Measurements from ENCODE around the gene RRM1.
"Not testable (repeated sequence)": the region's sequence is repeated elsewhere in the genome, so short reads cannot be mapped to it uniquely, and the experiment has no call there.

Gene RRM1

GRCh38 chr11:4146070-4146771 is 51.6 kb downstream of the RRM1 start:
- no peak for DNase-seq

- no peak for DNase-seq
Measured at GRCh38 chr11:4146772-4147098, 52.1 kb downstream of the RRM1 start.

- DNase-seq, result no peak
Measured at GRCh38 chr11:4154503-4154902, 59.9 kb downstream of the RRM1 start.

GRCh38 chr11:4156571-4156970 is 62.0 kb downstream of the RRM1 start:
- DNase-seq, result no peak

GRCh38 chr11:4158818-4159217 is 64.2 kb downstream of the RRM1 start:
- DNase-seq, result not testable (repeated sequence)

- DNase-seq, result no peak
Measured at GRCh38 chr11:4161305-4161704, 66.7 kb downstream of the RRM1 start.

GRCh38 chr11:4164884-4165590 is 70.4 kb downstream of the RRM1 start:
- DNase-seq, result no peak

- no peak for DNase-seq
Measured at GRCh38 chr11:4167292-4167691, 72.7 kb downstream of the RRM1 start.

- DNase-seq, result no peak
Measured at GRCh38 chr11:4167758-4168157, 73.2 kb downstream of the RRM1 start.

- not testable (repeated sequence) for DNase-seq
Measured at GRCh38 chr11:4175620-4176350, 81.2 kb downstream of the RRM1 start.

GRCh38 chr11:4178813-4179662 is 84.4 kb downstream of the RRM1 start:
- DNase-seq, result no peak

- no peak for DNase-seq
Measured at GRCh38 chr11:4180441-4181183, 86.0 kb downstream of the RRM1 start.

- peak; percentile 26 for DNase-seq
Measured at GRCh38 chr11:4181782-4182721, 87.5 kb downstream of the RRM1 start.

GRCh38 chr11:4183410-4184057 is 88.9 kb downstream of the RRM1 start:
- no peak for DNase-seq

- no peak for DNase-seq
Measured at GRCh38 chr11:4184163-4184916, 89.7 kb downstream of the RRM1 start.

GRCh38 chr11:4185561-4185960 is 91.0 kb downstream of the RRM1 start:
- no peak for DNase-seq

GRCh38 chr11:4186464-4187054 is 92.0 kb downstream of the RRM1 start:
- DNase-seq, result no peak

- peak; percentile 83 for DNase-seq
Measured at GRCh38 chr11:4187055-4187988, 92.7 kb downstream of the RRM1 start.

Data from fibroblast of skin of right quadriceps (primary cell).